Measurements from ENCODE around the gene REV1. TPM values are rescaled to one million over a fixed set of nuclear protein-coding genes. Genes with fewer than 3 reads are reported as not detected.
A peak's percentile ranks its signal among the peaks of the same experiment; 100 is the strongest.
"Not testable (repeated sequence)": the region's sequence is repeated elsewhere in the genome, so short reads cannot be mapped to it uniquely, and the experiment has no call there.

REV1 gene
- total RNA-seq (2014; rRNA removed; shearing (Covaris generic)), result 13.0 and 18.3 TPM in 2 replicates

GRCh38 chr2:99489761-99490622 lies at the start of gene REV1:
Gene REV1 (minus strand): TSS chr2:99490017. CDS start chr2:99464975, 25,042 bp downstream.
- peak; percentile 96 for DNase-seq (ENCODE audit: low read depth)

- DNase-seq (ENCODE audit: low read depth), result no peak
Observed at GRCh38 chr2:99537910-99538485, 48.2 kb upstream of the REV1 start.

GRCh38 chr2:99524056-99524455 lies 34.2 kb upstream of the REV1 start:
- no peak for DNase-seq (ENCODE audit: low read depth)

GRCh38 chr2:99522157-99522556 lies 32.3 kb upstream of the REV1 start:
- DNase-seq (ENCODE audit: low read depth), result no peak

- DNase-seq (ENCODE audit: low read depth), result peak; percentile 33
Observed at GRCh38 chr2:99520813-99521212, 31.0 kb upstream of the REV1 start.

- DNase-seq (ENCODE audit: low read depth), result no peak
Observed at GRCh38 chr2:99520195-99520594, 30.4 kb upstream of the REV1 start.

GRCh38 chr2:99514357-99514756 lies 24.5 kb upstream of the REV1 start:
- DNase-seq (ENCODE audit: low read depth), result no peak

- no peak for DNase-seq (ENCODE audit: low read depth)
Observed at GRCh38 chr2:99512181-99512591, 22.4 kb upstream of the REV1 start.

GRCh38 chr2:99509387-99509786 lies 19.6 kb upstream of the REV1 start:
- DNase-seq (ENCODE audit: low read depth), result no peak

- DNase-seq (ENCODE audit: low read depth), result no peak
Observed at GRCh38 chr2:99507937-99508818, 18.4 kb upstream of the REV1 start.

GRCh38 chr2:99504844-99505584 lies 15.2 kb upstream of the REV1 start:
- DNase-seq (ENCODE audit: low read depth), result no peak

- DNase-seq (ENCODE audit: low read depth), result not testable (repeated sequence)
Observed at GRCh38 chr2:99503662-99504416, 14.0 kb upstream of the REV1 start.

GRCh38 chr2:99496021-99496420 lies 6.2 kb upstream of the REV1 start:
- DNase-seq (ENCODE audit: low read depth), result no peak

GRCh38 chr2:99495115-99495860 lies 5.5 kb upstream of the REV1 start:
- DNase-seq (ENCODE audit: low read depth), result no peak

- no peak for DNase-seq (ENCODE audit: low read depth)
Observed at GRCh38 chr2:99492721-99493120, 2.9 kb upstream of the REV1 start.

- DNase-seq (ENCODE audit: low read depth), result no peak
Observed at GRCh38 chr2:99490623-99491461, 1.0 kb upstream of the REV1 start.

GRCh38 chr2:99489063-99489760 lies 605 bp downstream of the REV1 start:
- DNase-seq (ENCODE audit: low read depth), result peak; percentile 53

- peak; percentile 45 for DNase-seq (ENCODE audit: low read depth)
Observed at GRCh38 chr2:99488539-99489062, 1.2 kb downstream of the REV1 start.

All from Daoy (cell line).